DND-41 (cell line): ENCODE data around the gene ULK2.

Experiments
- ATAC-seq: fragments of 200-7000 bp; cut with Tn5 transposase; 3 replicates; pipeline ENCODE4 v1.9.1; 2021; ENCODE audit warnings: low read depth; ENCODE audit not compliant: insufficient read depth
- DNase-seq: peaks from one replicate; pipeline ENCODE4 v3.0.0-alpha.2; 2020
- H2AFZ ChIP-seq: 2 replicates; pipeline ENCODE4 v1.6.0; 2012; ENCODE audit warnings: low read depth, low read length
- H3K27ac ChIP-seq: 2 replicates; pipeline ENCODE4 v1.5.1; 2012; ENCODE audit warnings: low read length, inconsistent platforms
- H3K27me3 ChIP-seq: fragments of 200-600 bp; sonication (generic); 2 replicates; pipeline ENCODE4 v1.6.0; 2012; ENCODE audit warnings: low read length, mild to moderate bottlenecking, inconsistent platforms; ENCODE audit not compliant: insufficient read depth, poor library complexity
- H3K36me3 ChIP-seq: 2 replicates; pipeline ENCODE4 v1.5.1; 2012; ENCODE audit warnings: low read length, inconsistent platforms; ENCODE audit not compliant: insufficient read depth
- H3K4me1 ChIP-seq: 2 replicates; pipeline ENCODE4 v1.5.1; 2012; ENCODE audit warnings: mild to moderate bottlenecking, low read length; ENCODE audit not compliant: insufficient read depth
- H3K4me2 ChIP-seq: 2 replicates; pipeline ENCODE4 v1.6.0; 2012; ENCODE audit warnings: mild to moderate bottlenecking, moderate library complexity, low read length, inconsistent platforms; ENCODE audit not compliant: insufficient read depth
- H3K4me3 ChIP-seq, 2 experiments: fragments of 200-600 bp in 1 of 2; shearing (Covaris generic) in 1 of 2; 2 replicates each; pipeline ENCODE4 v1.5.1; 2012 to 2016; ENCODE audit warnings: inconsistent platforms in 2 of 2, low read length in 2 of 2, mild to moderate bottlenecking in 2 of 2, low read depth in 1 of 2, moderate library complexity in 1 of 2
- H3K79me2 ChIP-seq: 2 replicates; pipeline ENCODE4 v1.6.0; 2012; ENCODE audit warnings: low read length, inconsistent platforms; ENCODE audit not compliant: insufficient read depth
- H3K9ac ChIP-seq: 2 replicates; pipeline ENCODE4 v1.6.0; 2012; ENCODE audit warnings: low read depth, mild to moderate bottlenecking, inconsistent platforms, low read length, moderate library complexity
- H3K9me3 ChIP-seq: 2 replicates; pipeline ENCODE4 v1.5.1; 2012; ENCODE audit warnings: low read length, moderate library complexity, mild to moderate bottlenecking, inconsistent platforms; ENCODE audit not compliant: insufficient read depth, severe bottlenecking
- H4K20me1 ChIP-seq: 2 replicates; pipeline ENCODE4 v1.6.0; 2012; ENCODE audit warnings: low read length; ENCODE audit not compliant: insufficient read depth
- CTCF ChIP-seq: IDR thresholded peaks from 2 replicates; pipeline ENCODE4 v1.5.1; 2012; ENCODE audit warnings: borderline replicate concordance, low read length, moderate library complexity, mild to moderate bottlenecking; ENCODE audit not compliant: poor library complexity, severe bottlenecking; ENCODE audit errors: extremely low read depth
- EZH2 ChIP-seq: IDR thresholded peaks from 3 replicates; pipeline ENCODE4 v1.6.1; 2012; ENCODE audit warnings: borderline replicate concordance, low read depth, mild to moderate bottlenecking, moderate library complexity, low read length, inconsistent platforms; ENCODE audit not compliant: severe bottlenecking

The ULK2 gene

GRCh38 chr17:19883537-19884215 is 15.9 kb upstream of the ULK2 start:
- DNase-seq: no peak
- Histone ChIP-seq H3K79me2 (no peaks in the 10 kb centered on the region), H3K36me3 (no peaks in the 10 kb centered on the region), H2AFZ (no peak overlapping the region), H4K20me1 (no peaks in the 10 kb centered on the region), H3K9me3 (no peaks in the 10 kb centered on the region), H3K4me2 (no peak overlapping the region), H3K9ac (no peak overlapping the region), H3K27ac (no peak overlapping the region), H3K4me3 (no peak overlapping the region), H3K4me1 (no peaks in the 10 kb centered on the region), H3K27me3 (no peaks in the 10 kb centered on the region)
- TF ChIP-seq EZH2: no peak
- no peak for TF ChIP-seq CTCF
- ATAC-seq: no peak

GRCh38 chr17:19880393-19880792 is 12.7 kb upstream of the ULK2 start:
- Histone ChIP-seq H3K27me3 (no peaks in the 10 kb centered on the region), H3K4me3 (no peak overlapping the region), H4K20me1 (no peaks in the 10 kb centered on the region), H3K9me3 (no peaks in the 10 kb centered on the region), H3K79me2 (no peaks in the 10 kb centered on the region), H2AFZ (no peak overlapping the region), H3K4me1 (peaks cover 16% of the 10 kb centered on the region), H3K36me3 (no peaks in the 10 kb centered on the region), H3K9ac (no peak overlapping the region), H3K4me2 (no peak overlapping the region), H3K27ac (no peak overlapping the region)
- no peak for TF ChIP-seq CTCF
- TF ChIP-seq EZH2: no peak
- DNase-seq (no peak), ATAC-seq (no peak)

- no peaks in the 10 kb centered on the region for H3K9me3 ChIP-seq
- no peaks in the 10 kb centered on the region for H3K27me3 ChIP-seq
- H3K79me2 ChIP-seq: no peaks in the 10 kb centered on the region
- TF ChIP-seq EZH2 (no peak), CTCF (no peak)
- no peaks in the 10 kb centered on the region for H3K36me3 ChIP-seq
- no peak overlapping the region for H3K27ac ChIP-seq
- DNase-seq: no peak
- H2AFZ ChIP-seq: no peak overlapping the region
- no peak for ATAC-seq
- peaks cover 16% of the 10 kb centered on the region for H3K4me1 ChIP-seq
- no peaks in the 10 kb centered on the region for H4K20me1 ChIP-seq
- no peak overlapping the region for H3K4me3 ChIP-seq
- H3K9ac ChIP-seq: no peak overlapping the region
- H3K4me2 ChIP-seq: no peak overlapping the region
Measured at GRCh38 chr17:19877364-19877945, 9.7 kb upstream of the ULK2 start.
